AG09309 (cell line): Measurements from ENCODE around the gene PRRX2.
"Not testable (repeated sequence)": the region's sequence is repeated elsewhere in the genome, so short reads cannot be mapped to it uniquely, and the experiment has no call there.

Source experiments
- DNase-seq: peaks from one replicate; pipeline ENCODE4 v3.0.0-alpha.2; 2010; ENCODE audit warnings: low read depth
- H3K4me3 ChIP-seq: 2 replicates; pipeline ENCODE4 v1.5.1; 2011; ENCODE audit warnings: mild to moderate bottlenecking, low read depth, low read length, moderate library complexity; ENCODE audit not compliant: control insufficient read depth
- CTCF ChIP-seq: IDR thresholded peaks from 2 replicates; pipeline ENCODE4 v1.5.1; 2011; ENCODE audit warnings: mild to moderate bottlenecking, low read depth, low read length, inconsistent platforms; ENCODE audit not compliant: insufficient read depth, control insufficient read depth; ENCODE audit errors: missing control alignments

PRRX2 gene

GRCh38 chr9:129654554-129655040, 10.8 kb upstream of the PRRX2 start:
- no peak for TF ChIP-seq CTCF
- H3K4me3 ChIP-seq, result no peak overlapping the region
- DNase-seq, result no peak

GRCh38 chr9:129655154-129655553, 10.3 kb upstream of the PRRX2 start:
- H3K4me3 ChIP-seq, result no peak overlapping the region
- DNase-seq, result no peak
- no peak for TF ChIP-seq CTCF

GRCh38 chr9:129655696-129656095, 9.8 kb upstream of the PRRX2 start:
- no peak for DNase-seq
- H3K4me3 ChIP-seq, result no peak overlapping the region
- TF ChIP-seq CTCF, result no peak

- DNase-seq, result no peak
- TF ChIP-seq CTCF, result no peak
Measured at GRCh38 chr9:129656795-129657390, 8.6 kb upstream of the PRRX2 start.

GRCh38 chr9:129661029-129661428, 4.4 kb upstream of the PRRX2 start:
- DNase-seq, result no peak
- H3K4me3 ChIP-seq, result no peak overlapping the region
- no peak for TF ChIP-seq CTCF

More at GRCh38 chr9:129656795-129657390, 8.6 kb upstream of the PRRX2 start:
- H3K4me3 ChIP-seq, result no peak overlapping the region

- H3K4me3 ChIP-seq, DNase-seq: not testable (repeated sequence)
Measured at GRCh38 chr9:129662239-129662638, 3.2 kb upstream of the PRRX2 start.

- peak overlapping the region; percentile 47 for H3K4me3 ChIP-seq
- no peak for TF ChIP-seq CTCF
- DNase-seq, result no peak
Measured at GRCh38 chr9:129664746-129665388, 580 bp upstream of the PRRX2 start.
